HEK293 (cell line): ENCODE data around the gene TCHP.

Source experiments
- CTCF ChIA-PET: fragments of 350-600 bp; formaldehyde crosslinking; extraction: SDS; loops from one replicate; lab custom pipeline; 2021; ENCODE audit warnings: antibody characterized with exemption; lab: Yijun Ruan, JAX
- POLR2A ChIA-PET: fragments of 300-600 bp; formaldehyde crosslinking; extraction: SDS; loops from one replicate; lab custom pipeline; 2020; ENCODE audit warnings: antibody characterized with exemption, inconsistent platforms; lab: Yijun Ruan, JAX
- H3K27ac ChIP-seq: fragments of 200-500 bp; sonication (Bioruptor generic); 2 replicates; pipeline ENCODE4 v1.5.1; 2014; ENCODE audit warnings: low read depth, low read length, control low read depth, inconsistent platforms; ENCODE audit errors: extremely low read depth
- H3K36me3 ChIP-seq, 2 experiments: fragments of 200-500 bp in 1 of 2; sonication (Bioruptor generic) in 1 of 2; 1 replicate in 1 of 2; 2 replicates in 1 of 2; pipeline ENCODE4 v1.5.1; 2014 to 2017; ENCODE audit warnings: inconsistent platforms in 2 of 2, low read length in 2 of 2; ENCODE audit not compliant: control insufficient read depth in 2 of 2, insufficient read depth in 1 of 2
- H3K4me1 ChIP-seq: fragments of 200-500 bp; sonication (Bioruptor generic); 2 replicates; pipeline ENCODE4 v1.5.1; 2014; ENCODE audit warnings: mild to moderate bottlenecking, low read length, inconsistent platforms; ENCODE audit not compliant: control insufficient read depth, insufficient read depth
- H3K4me3 ChIP-seq: 2 replicates; pipeline ENCODE4 v1.5.1; 2011; ENCODE audit warnings: low read depth, mild to moderate bottlenecking, control low read depth, low read length, moderate library complexity
- H3K9me3 ChIP-seq: fragments of 200-500 bp; sonication (Bioruptor generic); 2 replicates; pipeline ENCODE4 v1.5.1; 2014; ENCODE audit warnings: low read depth, low read length, inconsistent platforms; ENCODE audit not compliant: control insufficient read depth, insufficient read depth
- ZBTB17 ChIP-seq: fragments of 450-650 bp; formaldehyde crosslinking; IDR thresholded peaks from 2 replicates; pipeline ENCODE4 v1.5.1; 2016; ENCODE audit warnings: missing biosample characterization, missing genetic modification characterization
- ZNF157 ChIP-seq: fragments of 450-650 bp; formaldehyde crosslinking; IDR thresholded peaks from 2 replicates; pipeline ENCODE4 v1.5.1; 2016; ENCODE audit warnings: missing biosample characterization, missing genetic modification characterization
- ZNF350 ChIP-seq: fragments of 450-650 bp; formaldehyde crosslinking; IDR thresholded peaks from 2 replicates; pipeline ENCODE4 v1.5.0; 2017; ENCODE audit warnings: missing biosample characterization, mild to moderate bottlenecking, missing genetic modification characterization

Gene TCHP

DNA sequence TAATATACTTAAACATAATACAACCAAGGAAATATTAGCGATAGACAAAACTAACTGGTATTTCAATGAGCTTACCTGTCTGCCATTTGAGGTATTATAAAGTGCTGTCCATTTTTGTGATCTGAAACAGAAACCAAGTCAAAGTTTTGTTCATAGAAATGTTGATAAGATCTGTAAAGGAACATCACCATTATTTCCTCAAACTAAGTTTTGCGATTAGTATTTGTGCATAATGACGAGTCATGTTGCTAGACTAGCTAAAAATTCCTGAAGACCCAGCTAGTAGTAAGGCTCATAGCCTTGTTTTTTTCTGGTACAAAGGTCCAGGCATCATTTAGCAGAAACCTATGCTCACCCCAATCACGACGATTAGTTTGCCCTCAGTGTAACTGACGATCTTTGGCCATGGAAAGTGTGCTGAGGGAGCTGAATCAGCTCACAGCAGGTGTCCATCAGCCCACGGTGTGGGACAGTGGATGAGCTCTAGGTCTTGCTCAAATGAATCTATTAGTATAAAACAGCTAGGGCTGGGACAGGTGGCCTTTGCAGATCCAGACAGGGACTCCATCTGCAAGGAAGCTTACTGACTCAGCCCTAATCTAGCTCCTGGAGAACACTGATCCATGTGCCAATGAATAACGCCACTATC, 67.4 kb downstream of the TCHP start:
- H3K4me3 ChIP-seq = no peak overlapping the region
- H3K27ac ChIP-seq = no peak overlapping the region
- ChIA-PET CTCF (no interaction called here), POLR2A (no interaction called here)
- TF ChIP-seq ZNF157 (tag by site-specific recombination) (no peak), ZBTB17 (tag by site-specific recombination) (peak; percentile 52), ZNF350 (tag by site-specific recombination) (no peak)
- H3K4me1 ChIP-seq = no peaks in the 10 kb centered on the region
- H3K9me3 ChIP-seq = no peaks in the 10 kb centered on the region
- peaks cover 27 to 55% of the 10 kb centered on the region in 2 experiments for H3K36me3 ChIP-seq
